ENCODE results near the gene CYP39A1. TPM values are rescaled to one million over a fixed set of nuclear protein-coding genes. Genes with fewer than 3 reads are reported as not detected.

The CYP39A1 gene
- total RNA-seq, 1 experiment from 2014 or later = 0.54 TPM

- TF ChIP-seq JUND (IDR thresholded peaks at IDR 0.05) = no peak
- no peak for TF ChIP-seq YY1 (IDR thresholded peaks at IDR 0.05; ENCODE audit: extremely low read depth, insufficient replicate concordance, low read depth, low read length)
- no peak for TF ChIP-seq CEBPB (IDR thresholded peaks at IDR 0.05; ENCODE audit: low read depth)
- no peak for TF ChIP-seq EGR1 (IDR thresholded peaks at IDR 0.05; ENCODE audit: low read depth)
- Histone ChIP-seq H3K9me3 (ENCODE audit: control insufficient read depth in 1 of 2, insufficient read depth in 1 of 2, low read depth in 1 of 2, low read length in 2 of 2) (no peaks in the 10 kb centered on the region), H3K4me1 (ENCODE audit: control insufficient read depth in 1 of 2, insufficient read depth in 2 of 2, low read length in 2 of 2) (no peaks in the 10 kb centered on the region), H4K20me1 (ENCODE audit: insufficient read depth) (no peaks in the 10 kb centered on the region), H3K4me3 (replicated peaks in 1 of 2; ENCODE audit: low read depth in 1 of 2, low read length in 2 of 2) (no peak overlapping the region), H3K27me3 (ENCODE audit: insufficient read depth, low read length) (no peaks in the 10 kb centered on the region), H3K4me2 (ENCODE audit: low read length) (no peak overlapping the region), H2AFZ (ENCODE audit: low read depth, low read length, poor library complexity, severe bottlenecking) (no peak overlapping the region), H3K27ac (ENCODE audit: low read depth, low read length) (no peak overlapping the region), H3K36me3 (ENCODE audit: control insufficient read depth in 1 of 2, insufficient read depth in 2 of 2, low read length in 2 of 2) (no peaks in the 10 kb centered on the region), H3K79me2 (ENCODE audit: insufficient read depth, low read length) (no peaks in the 10 kb centered on the region), H3K9me2 (ENCODE audit: insufficient read depth) (no peaks in the 10 kb centered on the region), H3K9ac (ENCODE audit: low read length) (no peak overlapping the region)
- ChIA-PET RAD21 (ENCODE audit: low non-redundant PET in 1 of 2, low total read pairs in 2 of 2, uncharacterized antibody in 2 of 2, unreplicated experiment in 2 of 2) (no interaction called here), POLR2A (no interaction called here), CTCF (no interaction called here)
- intact Hi-C loops (cut with micrococcal nuclease) = no loop called here
- ATAC-seq (no peak), DNase-seq (ENCODE audit: low read depth, low spot score) (no peak)
- BruUV-seq (replicated peaks) = no TSS peak
Observed at GRCh38 chr6:46592046-46592445, 60.6 kb downstream of the CYP39A1 start.

- ChIA-PET CTCF (no interaction called here), POLR2A (no interaction called here), RAD21 (ENCODE audit: low non-redundant PET in 1 of 2, low total read pairs in 2 of 2, uncharacterized antibody in 2 of 2, unreplicated experiment in 2 of 2) (no interaction called here)
- H3K9ac ChIP-seq (ENCODE audit: low read length) = no peak overlapping the region
- no peaks in the 10 kb centered on the region for H3K9me2 ChIP-seq (ENCODE audit: insufficient read depth)
- H3K27me3 ChIP-seq (ENCODE audit: insufficient read depth, low read length) = no peaks in the 10 kb centered on the region
- H3K4me3 ChIP-seq (replicated peaks in 1 of 2; ENCODE audit: low read depth in 1 of 2, low read length in 2 of 2) = no peak overlapping the region
- no TSS peak for BruUV-seq (replicated peaks)
- no peak for TF ChIP-seq JUND (IDR thresholded peaks at IDR 0.05)
- no peak for TF ChIP-seq ATF3 (IDR thresholded peaks at IDR 0.05)
- TF ChIP-seq EGR1 (IDR thresholded peaks at IDR 0.05; ENCODE audit: low read depth) = no peak
- no peak for TF ChIP-seq YY1 (IDR thresholded peaks at IDR 0.05; ENCODE audit: extremely low read depth, insufficient replicate concordance, low read depth, low read length)
- no peak for TF ChIP-seq SRF (IDR thresholded peaks at IDR 0.05; ENCODE audit: low read depth)
- no peak for TF ChIP-seq ZFX (IDR thresholded peaks at IDR 0.05)
- TF ChIP-seq POLR2A (IDR thresholded peaks at IDR 0.05; ENCODE audit: borderline replicate concordance, extremely low read depth, insufficient read depth, insufficient read length) = no peak
- no peak for TF ChIP-seq ZNF274 (IDR thresholded peaks at IDR 0.05; ENCODE audit: low read depth, low read length)
- TF ChIP-seq CBX3 (IDR thresholded peaks at IDR 0.05; ENCODE audit: low read depth) = no peak
- TF ChIP-seq CTCF (IDR thresholded peaks at IDR 0.05 in 2 of 3, conservative IDR thresholded peaks at IDR 0.05 in 1 of 3; ENCODE audit: borderline replicate concordance in 1 of 3, insufficient read depth in 1 of 3, low read depth in 2 of 3, low read length in 2 of 3) = no peak
- no peak for TF ChIP-seq EZH2phosphoT487 (IDR thresholded peaks at IDR 0.05; ENCODE audit: borderline replicate concordance)
- TF ChIP-seq SP1 (IDR thresholded peaks at IDR 0.05; ENCODE audit: low read depth) = no peak
- no peak for TF ChIP-seq CEBPB (IDR thresholded peaks at IDR 0.05; ENCODE audit: low read depth)
- TF ChIP-seq SIN3A (IDR thresholded peaks at IDR 0.05; ENCODE audit: low read depth) = no peak
- TF ChIP-seq MAX (IDR thresholded peaks at IDR 0.05) = no peak
- H3K4me2 ChIP-seq (ENCODE audit: low read length) = no peak overlapping the region
- H3K27ac ChIP-seq (ENCODE audit: low read depth, low read length) = no peak overlapping the region
- no peak overlapping the region for H2AFZ ChIP-seq (ENCODE audit: low read depth, low read length, poor library complexity, severe bottlenecking)
- intact Hi-C loops (cut with micrococcal nuclease) = no loop called here
- DNase-seq (ENCODE audit: low read depth, low spot score) (no peak), ATAC-seq (no peak)
- no peaks in the 10 kb centered on the region for H3K9me3 ChIP-seq (ENCODE audit: control insufficient read depth in 1 of 2, insufficient read depth in 1 of 2, low read depth in 1 of 2, low read length in 2 of 2)
- no peaks in the 10 kb centered on the region for H3K4me1 ChIP-seq (ENCODE audit: control insufficient read depth in 1 of 2, insufficient read depth in 2 of 2, low read length in 2 of 2)
- no peaks in the 10 kb centered on the region for H4K20me1 ChIP-seq (ENCODE audit: insufficient read depth)
- H3K36me3 ChIP-seq (ENCODE audit: control insufficient read depth in 1 of 2, insufficient read depth in 2 of 2, low read length in 2 of 2) = no peaks in the 10 kb centered on the region
- no peaks in the 10 kb centered on the region for H3K79me2 ChIP-seq (ENCODE audit: insufficient read depth, low read length)
Observed at GRCh38 chr6:46590765-46591164, 61.9 kb downstream of the CYP39A1 start.
